GM18508 (cell line): ENCODE data around the gene SVIL.
"Not testable (repeated sequence)": the region's sequence is repeated elsewhere in the genome, so short reads cannot be mapped to it uniquely, and the experiment has no call there.

ENCODE experiments used
- ATAC-seq: cut with Tn5 transposase; IDR thresholded peaks from one replicate; pipeline ENCODE4 v1.9.1; 2021; ENCODE audit warnings: moderate number of reproducible peaks; ENCODE audit not compliant: insufficient read depth, unreplicated experiment

Gene SVIL

DNA sequence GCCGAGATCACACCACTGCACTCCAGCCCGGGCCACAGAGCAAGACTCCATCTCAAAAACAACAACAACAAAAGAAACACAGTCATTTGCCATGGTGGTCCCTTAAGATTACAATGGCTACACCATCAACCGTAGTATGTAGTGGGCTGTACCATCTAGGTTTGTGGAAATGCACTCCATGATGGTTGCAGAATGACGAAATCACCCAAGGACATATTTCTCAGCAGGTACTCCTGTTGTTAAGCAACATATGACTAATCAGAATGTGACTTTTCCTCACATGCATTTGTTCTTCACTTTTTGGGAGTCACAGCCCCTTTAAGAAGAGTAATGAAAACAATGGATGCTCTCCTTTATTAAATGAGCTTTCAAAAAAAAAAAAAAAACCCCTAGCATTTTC lies 11.0 kb downstream of the SVIL start:
- no peak for ATAC-seq

DNA sequence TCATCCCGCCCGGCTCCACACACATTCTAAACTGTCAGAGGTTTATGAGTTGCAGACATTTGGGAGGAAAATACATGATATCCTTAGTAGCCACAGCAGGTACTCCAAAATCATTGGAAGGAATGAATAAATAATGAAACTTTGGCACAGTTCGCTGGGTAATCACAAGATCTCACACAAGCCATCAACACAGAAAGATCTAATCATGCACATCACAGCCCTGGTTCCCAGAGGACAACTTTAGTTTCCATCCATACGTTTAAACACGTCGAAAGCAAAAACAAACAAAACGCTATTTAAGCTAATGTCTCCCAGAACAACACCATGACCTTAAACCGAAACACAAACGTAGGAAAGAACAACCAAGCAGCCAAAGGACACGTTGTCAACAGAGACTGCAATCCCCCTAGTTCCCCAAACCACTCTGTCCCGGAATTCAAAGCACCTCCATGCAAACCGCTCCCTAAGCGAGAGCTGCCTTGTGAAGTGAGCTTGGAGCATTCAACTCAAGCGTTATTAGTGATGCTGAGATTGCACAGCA lies 12.3 kb downstream of the SVIL start:
- no peak for ATAC-seq

DNA sequence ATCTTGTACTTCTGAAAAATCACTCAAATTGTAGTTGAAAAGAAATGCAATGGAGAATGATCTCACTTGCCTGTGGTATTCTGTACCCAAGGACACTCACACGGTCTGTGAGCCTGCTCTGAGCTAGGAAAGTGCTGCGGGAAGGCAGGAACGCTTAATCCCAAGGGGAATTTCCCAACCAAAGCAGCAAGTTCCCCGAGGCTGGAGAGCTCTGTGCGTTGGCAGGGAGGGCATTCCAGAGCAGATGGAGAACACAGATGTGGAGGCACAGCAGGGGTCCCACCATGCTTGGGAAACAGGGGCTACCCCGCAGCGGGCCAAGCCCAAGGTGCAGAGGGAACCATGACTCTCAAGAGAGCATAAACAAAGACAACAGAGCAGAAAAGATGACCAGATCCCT lies 13.6 kb downstream of the SVIL start:
- ATAC-seq: no peak

DNA sequence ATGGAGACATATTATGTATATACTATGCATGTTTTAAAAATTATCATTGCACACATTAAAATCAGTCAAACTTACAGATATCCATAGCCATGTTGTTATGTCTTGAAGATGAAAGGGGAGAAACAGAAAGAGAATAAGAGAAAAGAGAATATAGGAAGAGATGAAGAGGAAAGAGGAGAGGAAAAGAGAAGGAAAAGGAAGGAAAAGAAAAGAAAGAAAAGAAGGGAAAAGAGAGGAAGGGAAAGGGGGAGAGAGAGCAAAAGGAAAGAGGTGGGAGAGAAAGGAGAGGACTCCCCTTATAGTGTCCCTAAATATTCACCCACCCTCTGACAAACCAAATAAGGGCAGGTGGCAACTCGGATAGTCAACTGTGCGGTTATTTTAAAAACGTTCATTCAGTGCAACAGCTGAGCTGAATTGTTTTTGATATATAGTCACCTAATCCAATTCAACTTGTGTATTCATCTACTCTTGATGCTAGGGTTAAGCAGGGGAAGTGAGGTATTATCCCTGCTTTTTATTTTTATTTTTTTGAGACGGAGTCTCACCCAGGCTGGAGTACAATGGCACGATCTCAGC lies 14.6 kb downstream of the SVIL start:
- ATAC-seq: no peak

DNA sequence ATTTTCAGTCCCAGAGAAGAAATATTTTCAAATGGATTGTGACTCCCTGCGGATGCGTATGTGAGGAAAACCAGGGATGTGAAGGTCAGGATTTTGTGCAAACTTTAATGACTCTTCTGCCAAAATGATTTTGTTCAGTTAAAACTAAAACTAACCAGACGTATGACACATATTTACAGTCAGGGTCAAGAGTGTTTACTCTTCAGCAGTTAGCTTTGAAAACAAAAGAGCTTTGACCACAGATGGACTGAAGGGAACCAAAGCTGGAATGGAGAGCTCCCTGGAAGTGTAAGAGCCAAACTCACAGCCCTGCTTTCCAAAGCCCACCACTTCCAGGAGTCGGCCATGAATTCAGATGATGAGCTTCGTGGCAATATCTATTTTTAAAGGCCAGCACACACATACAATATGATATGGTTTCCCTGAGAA lies 15.5 kb downstream of the SVIL start:
- no peak for ATAC-seq

DNA sequence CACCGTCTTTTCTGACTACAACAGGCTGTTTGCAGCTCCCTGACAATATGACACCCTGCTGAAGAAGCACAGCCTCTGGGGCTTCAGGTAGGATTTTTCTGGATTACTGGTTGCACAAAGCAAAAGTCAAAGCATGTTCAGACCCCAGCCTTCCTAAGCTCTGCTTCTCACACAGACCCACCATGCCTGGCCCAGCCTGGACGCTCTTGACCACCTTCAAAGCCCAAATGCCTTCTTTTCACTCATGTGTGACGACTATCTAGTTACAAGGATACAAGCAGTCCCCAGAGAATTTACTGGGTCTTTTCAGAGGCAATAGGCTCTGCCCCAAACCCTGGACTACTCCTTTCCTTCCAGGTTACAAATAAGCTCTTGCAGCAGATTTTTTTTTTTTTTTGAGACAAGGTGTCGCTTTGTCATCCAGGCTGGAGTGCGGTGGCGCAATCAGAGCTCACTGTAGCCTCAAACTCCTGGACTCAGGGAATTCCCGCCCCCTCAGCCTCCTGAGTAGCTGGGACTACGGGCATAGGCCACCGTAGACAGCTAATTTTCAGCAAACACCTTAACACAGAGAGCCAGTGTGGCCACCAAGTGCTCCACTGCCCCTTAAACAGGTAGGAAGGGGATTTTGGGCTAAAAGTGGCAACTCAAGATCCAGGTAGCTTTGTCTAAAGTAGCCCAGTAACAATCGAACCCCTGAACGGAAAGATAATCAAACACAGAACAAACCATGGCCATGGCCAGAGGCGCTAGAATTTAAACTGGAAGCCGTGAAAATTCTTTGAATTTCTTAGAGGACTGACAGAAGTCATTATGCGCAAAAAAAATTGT lies 16.2 kb downstream of the SVIL start:
- no peak for ATAC-seq

DNA sequence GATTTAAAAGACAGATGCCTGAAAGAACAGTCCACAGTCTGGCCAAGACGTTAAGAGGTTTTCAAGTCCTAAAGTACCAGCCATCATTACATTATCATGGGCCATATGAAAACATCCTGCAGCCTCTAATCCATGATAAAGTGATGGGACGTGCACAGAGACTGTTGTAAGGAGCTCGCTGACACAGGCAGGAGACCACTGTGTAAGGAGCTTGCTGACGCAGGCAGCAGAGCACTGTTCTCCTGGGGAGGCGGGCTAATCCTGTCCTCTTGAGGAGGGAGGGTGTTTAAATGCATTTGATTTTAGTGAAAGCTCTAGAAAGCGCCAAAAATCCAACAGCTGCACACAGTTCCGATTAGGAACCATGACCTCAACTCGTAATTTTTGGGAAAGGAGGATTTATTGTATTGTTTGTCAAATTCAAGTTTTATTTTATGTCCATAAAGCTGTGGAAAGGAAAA lies 16.9 kb downstream of the SVIL start:
- no peak for ATAC-seq

- no peak for ATAC-seq
Measured at GRCh38 chr10:29616542-29616941, 18.2 kb downstream of the SVIL start.

GRCh38 chr10:29615195-29615594 lies 19.6 kb downstream of the SVIL start:
- ATAC-seq: no peak

- not testable (repeated sequence) for ATAC-seq
Measured at GRCh38 chr10:29614289-29614688, 20.5 kb downstream of the SVIL start.

DNA sequence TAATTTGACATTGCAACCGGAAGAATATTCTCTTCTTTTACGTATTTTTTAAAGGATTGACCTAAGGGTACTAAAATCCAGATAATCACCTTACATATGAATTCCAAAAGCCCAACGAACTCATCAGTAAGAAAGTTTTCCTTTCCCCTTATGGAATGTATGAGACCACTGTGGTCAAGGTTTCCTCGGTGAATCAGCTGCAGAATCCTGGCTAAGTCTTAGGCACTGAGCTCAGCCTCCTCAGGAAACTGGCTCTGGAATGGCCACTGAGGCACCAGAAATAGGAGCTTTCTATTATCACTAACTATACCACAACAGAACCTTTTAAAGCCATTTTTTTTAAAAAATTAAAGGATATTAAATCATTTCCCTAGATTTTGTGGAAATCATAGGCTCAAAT lies 21.0 kb downstream of the SVIL start:
- ATAC-seq: no peak

DNA sequence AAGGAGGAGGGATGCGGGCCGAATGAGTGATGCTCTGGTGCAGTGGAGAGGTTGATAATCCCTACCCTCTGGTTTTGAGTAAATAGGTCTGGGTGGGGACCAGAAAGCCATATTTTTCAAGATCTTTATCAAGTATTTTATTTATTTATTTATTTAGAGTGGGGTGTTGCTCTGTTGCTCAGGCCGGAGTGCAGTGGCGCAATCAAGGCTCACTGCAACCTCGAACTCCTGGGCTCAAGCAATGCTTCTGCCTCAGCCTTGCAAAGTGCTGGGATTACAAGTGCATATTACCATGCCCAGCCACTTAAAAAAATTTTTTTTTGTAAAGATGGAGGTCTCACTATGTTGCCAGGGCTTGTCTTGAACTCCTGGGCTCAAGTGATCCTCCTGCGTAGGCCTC lies 21.6 kb downstream of the SVIL start:
- ATAC-seq: no peak

GRCh38 chr10:29612657-29613056 lies 22.1 kb downstream of the SVIL start:
- no peak for ATAC-seq

DNA sequence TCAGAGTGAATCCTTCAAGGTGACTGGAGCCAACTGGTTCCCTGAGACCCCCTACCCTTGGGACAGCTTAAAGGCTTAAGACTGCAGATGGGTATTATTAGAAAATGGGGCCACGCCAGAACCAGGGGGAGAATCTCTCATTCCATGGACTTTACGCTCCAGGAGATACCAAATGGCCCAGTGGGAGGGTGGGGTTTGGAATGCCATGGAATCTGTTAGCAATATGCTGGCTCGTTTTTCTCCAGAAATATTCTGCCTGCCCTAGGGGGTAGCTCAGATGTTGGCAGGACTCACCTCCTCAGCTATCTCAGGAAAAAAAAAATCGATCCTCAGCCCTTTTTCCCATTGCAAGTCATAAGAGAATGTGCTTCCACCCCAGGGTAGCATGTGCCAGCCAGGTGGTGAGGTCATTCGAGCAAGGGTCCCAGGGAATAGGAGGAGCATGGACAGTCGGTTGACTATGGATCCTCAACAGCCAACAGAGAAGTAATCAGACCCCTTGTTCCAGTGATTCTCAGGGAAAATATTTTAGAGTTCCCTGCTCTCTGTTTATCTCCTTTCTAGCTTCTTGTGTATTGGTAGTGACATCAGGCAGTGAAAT lies 22.9 kb downstream of the SVIL start:
- no peak for ATAC-seq

DNA sequence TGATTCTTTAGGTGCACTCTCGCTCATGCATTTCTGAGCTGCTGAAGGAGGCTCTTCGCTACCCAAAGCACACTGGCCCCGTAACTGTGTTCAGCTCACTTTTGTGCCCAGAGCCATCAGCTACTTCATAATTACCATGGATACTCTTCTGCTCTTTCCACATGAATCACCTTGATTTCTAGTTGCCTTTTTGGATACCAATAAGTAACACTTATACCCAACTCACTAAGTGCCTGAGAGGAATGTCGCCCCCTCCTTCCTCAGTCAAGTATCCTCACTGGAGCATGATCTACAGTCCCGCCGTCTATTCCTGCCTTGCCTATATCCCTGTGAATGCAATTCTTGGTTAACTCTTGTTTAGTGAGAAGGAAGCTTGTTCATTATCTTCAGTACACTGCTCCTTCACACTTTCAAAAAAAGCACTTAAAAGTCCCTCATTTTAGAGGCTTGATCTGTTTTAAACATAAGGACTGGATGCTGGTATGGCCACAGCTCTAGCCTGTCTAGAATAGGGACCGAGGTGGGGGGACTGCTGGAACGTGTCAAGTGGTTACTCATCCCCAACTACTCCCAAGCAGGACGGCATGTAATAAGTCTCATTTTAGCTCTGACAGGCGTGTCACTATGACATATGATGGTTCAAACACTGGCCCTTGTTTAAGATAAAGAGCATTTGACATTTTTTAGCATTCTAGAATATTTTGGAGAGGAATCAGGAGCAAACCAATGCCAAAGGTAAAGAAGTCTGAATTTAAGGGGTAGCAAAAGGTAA lies 23.7 kb downstream of the SVIL start:
- ATAC-seq: no peak

GRCh38 chr10:29610331-29610730 lies 24.4 kb downstream of the SVIL start:
- ATAC-seq: not testable (repeated sequence)

- ATAC-seq: no peak
Measured at GRCh38 chr10:29609696-29610095, 25.1 kb downstream of the SVIL start.

DNA sequence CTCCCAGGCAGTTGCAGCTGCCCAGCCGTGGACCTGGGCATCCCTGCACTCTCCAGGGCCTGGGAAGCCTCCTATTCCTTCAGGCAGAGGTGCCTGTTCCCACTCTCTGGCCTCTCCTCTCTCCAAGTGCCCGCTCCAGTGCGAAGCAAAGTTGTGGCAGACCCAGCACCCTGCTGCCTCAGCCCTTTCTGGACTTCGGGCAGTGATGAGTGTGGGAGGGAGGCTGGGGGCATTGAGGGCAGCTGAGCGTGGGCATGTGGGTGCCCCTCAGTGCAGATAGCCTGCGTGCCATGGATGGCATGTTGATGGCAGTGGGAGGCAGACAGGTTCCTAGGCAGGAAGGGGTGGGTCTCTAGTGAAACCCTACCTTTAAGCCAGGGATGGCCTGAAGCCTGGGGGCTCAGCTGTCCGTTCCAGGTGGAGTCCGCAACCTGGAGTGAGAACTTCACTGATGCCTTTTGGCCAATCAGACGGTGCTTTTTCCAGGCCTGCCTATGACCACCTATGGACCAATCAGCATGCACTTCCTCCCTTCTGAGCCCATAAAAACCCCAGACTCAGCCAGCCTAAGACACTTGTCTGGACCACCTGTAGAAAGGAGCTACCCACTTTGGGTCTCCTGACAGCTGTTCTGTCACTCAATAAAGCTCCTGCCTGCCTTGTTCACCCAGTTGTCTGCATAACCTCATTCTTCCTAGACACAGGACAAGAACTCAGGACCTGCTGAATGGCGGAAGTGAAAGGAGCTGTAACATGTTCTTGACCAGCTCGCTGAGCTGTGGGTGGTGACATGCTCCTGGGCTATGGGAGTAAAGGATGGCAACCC lies 26.1 kb downstream of the SVIL start:
- no peak for ATAC-seq

- no peak for ATAC-seq
Measured at GRCh38 chr10:29608062-29608461, 26.7 kb downstream of the SVIL start.

DNA sequence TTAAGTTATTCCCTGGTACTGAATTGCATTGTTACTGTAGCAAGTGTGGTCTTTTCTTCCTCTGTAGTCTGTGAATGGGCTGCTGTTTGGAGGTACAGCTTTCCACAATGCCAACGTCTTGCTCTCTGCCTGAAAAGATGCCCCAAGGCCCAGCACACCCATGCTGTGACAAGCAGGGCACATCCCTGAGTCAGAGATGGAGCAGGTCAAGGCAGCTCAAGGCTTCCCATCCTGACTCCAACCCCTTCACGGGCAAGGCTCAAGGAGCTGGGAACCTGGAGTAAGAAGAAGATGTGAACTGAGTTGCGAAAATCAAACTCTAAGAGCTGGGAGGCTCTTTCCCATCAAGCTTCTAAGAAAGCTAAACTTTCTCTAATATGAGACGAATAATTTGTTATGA lies 27.2 kb downstream of the SVIL start:
- no peak for ATAC-seq
